Liver (tissue), 3 donors: Measurements from ENCODE around the gene AREG.
A peak's percentile ranks its signal among the peaks of the same experiment; 100 is the strongest.

Source experiments
- ATF3 ChIP-seq: IDR thresholded peaks from 2 replicates; pipeline ENCODE4 v1.6.1; 2016; ENCODE audit warnings: antibody characterized with exemption
- CTCF ChIP-seq: fragments of 150-350 bp; IDR thresholded peaks from 2 replicates; pipeline ENCODE4 v1.5.1; 2017; ENCODE audit warnings: improper control_type of control experiment, low read depth, low read length; ENCODE audit not compliant: missing input control
- EGR1 ChIP-seq, 2 donors: IDR thresholded peaks; 2 replicates each; pipeline ENCODE4 v1.6.1; 2016 to 2018; ENCODE audit warnings: antibody characterized with exemption in 2 of 2, low read depth in 2 of 2
- GABPA ChIP-seq, 2 donors: IDR thresholded peaks in 1 of 2; conservative IDR thresholded peaks in 1 of 2; 2 replicates each; pipeline ENCODE4 v1.6.1; 2016; ENCODE audit warnings: antibody characterized with exemption in 2 of 2, mild to moderate bottlenecking in 1 of 2, moderate library complexity in 1 of 2
- JUND ChIP-seq, 2 donors: IDR thresholded peaks; 2 replicates each; pipeline ENCODE4 v1.6.1; 2016; ENCODE audit warnings: antibody characterized with exemption in 2 of 2
- RAD21 ChIP-seq, 2 donors: IDR thresholded peaks; 2 replicates each; pipeline ENCODE4 v1.6.1; 2016; ENCODE audit warnings: antibody characterized with exemption in 2 of 2, mild to moderate bottlenecking in 2 of 2
- REST ChIP-seq: IDR thresholded peaks from 2 replicates; pipeline ENCODE4 v1.6.1; 2016; ENCODE audit warnings: antibody characterized with exemption, mild to moderate bottlenecking
- SP1 ChIP-seq: IDR thresholded peaks from 2 replicates; pipeline ENCODE4 v1.6.1; 2018; ENCODE audit warnings: antibody characterized with exemption, mild to moderate bottlenecking
- TAF1 ChIP-seq: conservative IDR thresholded peaks from 2 replicates; pipeline ENCODE4 v1.6.1; 2016; ENCODE audit warnings: antibody characterized with exemption, mild to moderate bottlenecking
- YY1 ChIP-seq: IDR thresholded peaks from 2 replicates; pipeline ENCODE4 v1.6.1; 2016; ENCODE audit warnings: antibody characterized with exemption, mild to moderate bottlenecking
- TF ChIP-seq, protein P1 (sequence below): IDR thresholded peaks from 2 replicates; pipeline ENCODE4 v1.6.1; 2016; ENCODE audit warnings: antibody characterized with exemption
- TF ChIP-seq, protein P2 (sequence below): IDR thresholded peaks from 2 replicates; pipeline ENCODE4 v1.6.1; 2016; ENCODE audit warnings: antibody characterized with exemption
- donor health status: healthy.
- donor health status: healthy.

DNA sequence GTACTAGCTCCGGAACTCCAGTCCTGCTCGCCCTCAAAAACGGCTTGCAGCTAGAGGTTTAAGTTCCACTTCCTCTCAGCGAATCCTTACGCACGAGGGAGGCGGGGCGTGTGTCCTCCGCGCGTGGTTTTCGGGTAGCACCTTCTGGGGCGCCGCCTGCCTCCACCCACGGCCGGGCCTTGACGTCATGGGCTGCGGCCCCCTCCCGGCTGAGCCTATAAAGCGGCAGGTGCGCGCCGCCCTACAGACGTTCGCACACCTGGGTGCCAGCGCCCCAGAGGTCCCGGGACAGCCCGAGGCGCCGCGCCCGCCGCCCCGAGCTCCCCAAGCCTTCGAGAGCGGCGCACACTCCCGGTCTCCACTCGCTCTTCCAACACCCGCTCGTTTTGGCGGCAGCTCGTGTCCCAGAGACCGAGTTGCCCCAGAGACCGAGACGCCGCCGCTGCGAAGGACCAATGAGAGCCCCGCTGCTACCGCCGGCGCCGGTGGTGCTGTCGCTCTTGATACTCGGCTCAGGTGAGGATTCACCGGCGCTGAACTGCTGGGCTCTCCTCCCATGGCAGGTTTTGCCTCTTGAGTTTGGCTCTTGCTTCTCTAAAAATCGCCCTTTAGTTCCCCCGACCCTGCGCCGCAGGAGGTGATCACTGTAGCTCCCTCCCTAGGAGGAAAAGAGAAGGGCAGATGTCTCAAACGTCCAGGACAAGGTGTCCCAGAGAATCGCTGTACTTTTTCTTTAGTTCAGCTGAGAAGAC is at the start of gene AREG:
- peak; percentile 15 for TF ChIP-seq CTCF
- no peak for TF ChIP-seq EGR1 (IDR thresholded peaks at IDR 0.05; ENCODE audit: low read depth in 2 of 2)
- TF ChIP-seq RAD21 (IDR thresholded peaks at IDR 0.05): peak; percentile 29 to 42
- TF ChIP-seq TAF1: no peak
- no peak for TF ChIP-seq GABPA (IDR thresholded peaks at IDR 0.05 in 1 of 2, conservative IDR thresholded peaks at IDR 0.05 in 1 of 2)
- TF ChIP-seq, protein P1, sequence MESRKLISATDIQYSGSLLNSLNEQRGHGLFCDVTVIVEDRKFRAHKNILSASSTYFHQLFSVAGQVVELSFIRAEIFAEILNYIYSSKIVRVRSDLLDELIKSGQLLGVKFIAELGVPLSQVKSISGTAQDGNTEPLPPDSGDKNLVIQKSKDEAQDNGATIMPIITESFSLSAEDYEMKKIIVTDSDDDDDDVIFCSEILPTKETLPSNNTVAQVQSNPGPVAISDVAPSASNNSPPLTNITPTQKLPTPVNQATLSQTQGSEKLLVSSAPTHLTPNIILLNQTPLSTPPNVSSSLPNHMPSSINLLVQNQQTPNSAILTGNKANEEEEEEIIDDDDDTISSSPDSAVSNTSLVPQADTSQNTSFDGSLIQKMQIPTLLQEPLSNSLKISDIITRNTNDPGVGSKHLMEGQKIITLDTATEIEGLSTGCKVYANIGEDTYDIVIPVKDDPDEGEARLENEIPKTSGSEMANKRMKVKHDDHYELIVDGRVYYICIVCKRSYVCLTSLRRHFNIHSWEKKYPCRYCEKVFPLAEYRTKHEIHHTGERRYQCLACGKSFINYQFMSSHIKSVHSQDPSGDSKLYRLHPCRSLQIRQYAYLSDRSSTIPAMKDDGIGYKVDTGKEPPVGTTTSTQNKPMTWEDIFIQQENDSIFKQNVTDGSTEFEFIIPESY: no peak
- no peak for TF ChIP-seq REST
- TF ChIP-seq, protein P2, sequence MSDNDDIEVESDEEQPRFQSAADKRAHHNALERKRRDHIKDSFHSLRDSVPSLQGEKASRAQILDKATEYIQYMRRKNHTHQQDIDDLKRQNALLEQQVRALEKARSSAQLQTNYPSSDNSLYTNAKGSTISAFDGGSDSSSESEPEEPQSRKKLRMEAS: no peak
- TF ChIP-seq SP1: no peak
- TF ChIP-seq YY1: no peak
- no peak for TF ChIP-seq ATF3
- TF ChIP-seq JUND (IDR thresholded peaks at IDR 0.05): no peak
